Sigmoid colon (tissue), 4 donors: ENCODE measurements around the gene GABRE.

ENCODE experiments used
- EP300 ChIP-seq, 4 donors: sonication (generic); formaldehyde crosslinking; IDR thresholded peaks; one replicate each; pipeline ENCODE4 v1.6.1; 2017; ENCODE audit warnings: antibody characterized with exemption in 4 of 4
- POLR2AphosphoS5 ChIP-seq, 4 donors: sonication (generic); formaldehyde crosslinking; IDR thresholded peaks; one replicate each; pipeline ENCODE4 v1.6.1; 2017; ENCODE audit warnings: antibody characterized with exemption in 4 of 4
- TF ChIP-seq, protein P1 (sequence below), 4 experiments: fragments of 450-650 bp in 3 of 4; fragments of 200-600 bp in 1 of 4; IDR thresholded peaks; one replicate each; pipeline ENCODE4 v1.5.1; 2016 to 2019; ENCODE audit warnings: antibody characterized with exemption in 4 of 4, mild to moderate bottlenecking in 3 of 4, moderate library complexity in 2 of 4

DNA sequence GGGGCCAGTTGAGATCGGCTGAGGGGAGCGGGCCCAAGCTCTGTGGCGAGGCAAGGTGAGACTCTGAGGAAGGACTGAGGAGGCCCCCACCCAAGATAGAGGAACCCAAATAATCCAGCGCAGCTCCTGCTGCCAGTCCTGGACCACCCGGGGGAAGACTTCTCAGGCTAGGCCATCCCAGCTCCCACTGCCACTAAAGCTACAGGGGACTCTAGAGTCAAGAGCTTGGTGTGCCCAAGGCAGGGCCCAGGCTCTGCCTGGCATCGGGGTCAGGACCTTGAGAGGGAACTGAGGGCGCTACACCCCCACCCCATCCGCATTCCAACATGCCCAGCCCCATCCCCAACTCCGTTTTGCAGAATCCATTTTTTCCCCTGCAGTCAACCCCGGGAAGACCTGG, 53.2 kb downstream of the GABRE start:
- TF ChIP-seq EP300 (IDR thresholded peaks at IDR 0.05) (no peak), POLR2AphosphoS5 (IDR thresholded peaks at IDR 0.05) (no peak)
- TF ChIP-seq, protein P1, sequence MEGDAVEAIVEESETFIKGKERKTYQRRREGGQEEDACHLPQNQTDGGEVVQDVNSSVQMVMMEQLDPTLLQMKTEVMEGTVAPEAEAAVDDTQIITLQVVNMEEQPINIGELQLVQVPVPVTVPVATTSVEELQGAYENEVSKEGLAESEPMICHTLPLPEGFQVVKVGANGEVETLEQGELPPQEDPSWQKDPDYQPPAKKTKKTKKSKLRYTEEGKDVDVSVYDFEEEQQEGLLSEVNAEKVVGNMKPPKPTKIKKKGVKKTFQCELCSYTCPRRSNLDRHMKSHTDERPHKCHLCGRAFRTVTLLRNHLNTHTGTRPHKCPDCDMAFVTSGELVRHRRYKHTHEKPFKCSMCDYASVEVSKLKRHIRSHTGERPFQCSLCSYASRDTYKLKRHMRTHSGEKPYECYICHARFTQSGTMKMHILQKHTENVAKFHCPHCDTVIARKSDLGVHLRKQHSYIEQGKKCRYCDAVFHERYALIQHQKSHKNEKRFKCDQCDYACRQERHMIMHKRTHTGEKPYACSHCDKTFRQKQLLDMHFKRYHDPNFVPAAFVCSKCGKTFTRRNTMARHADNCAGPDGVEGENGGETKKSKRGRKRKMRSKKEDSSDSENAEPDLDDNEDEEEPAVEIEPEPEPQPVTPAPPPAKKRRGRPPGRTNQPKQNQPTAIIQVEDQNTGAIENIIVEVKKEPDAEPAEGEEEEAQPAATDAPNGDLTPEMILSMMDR (IDR thresholded peaks at IDR 0.05) = no peak
